ENCODE results near the gene PICK1.

- TF ChIP-seq POLR2AphosphoS5 (IDR thresholded peaks at IDR 0.05) = no peak
- no peak for TF ChIP-seq POLR2A (IDR thresholded peaks at IDR 0.05)
- TF ChIP-seq, protein P1, sequence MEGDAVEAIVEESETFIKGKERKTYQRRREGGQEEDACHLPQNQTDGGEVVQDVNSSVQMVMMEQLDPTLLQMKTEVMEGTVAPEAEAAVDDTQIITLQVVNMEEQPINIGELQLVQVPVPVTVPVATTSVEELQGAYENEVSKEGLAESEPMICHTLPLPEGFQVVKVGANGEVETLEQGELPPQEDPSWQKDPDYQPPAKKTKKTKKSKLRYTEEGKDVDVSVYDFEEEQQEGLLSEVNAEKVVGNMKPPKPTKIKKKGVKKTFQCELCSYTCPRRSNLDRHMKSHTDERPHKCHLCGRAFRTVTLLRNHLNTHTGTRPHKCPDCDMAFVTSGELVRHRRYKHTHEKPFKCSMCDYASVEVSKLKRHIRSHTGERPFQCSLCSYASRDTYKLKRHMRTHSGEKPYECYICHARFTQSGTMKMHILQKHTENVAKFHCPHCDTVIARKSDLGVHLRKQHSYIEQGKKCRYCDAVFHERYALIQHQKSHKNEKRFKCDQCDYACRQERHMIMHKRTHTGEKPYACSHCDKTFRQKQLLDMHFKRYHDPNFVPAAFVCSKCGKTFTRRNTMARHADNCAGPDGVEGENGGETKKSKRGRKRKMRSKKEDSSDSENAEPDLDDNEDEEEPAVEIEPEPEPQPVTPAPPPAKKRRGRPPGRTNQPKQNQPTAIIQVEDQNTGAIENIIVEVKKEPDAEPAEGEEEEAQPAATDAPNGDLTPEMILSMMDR (IDR thresholded peaks at IDR 0.05) = no peak
Measured at GRCh38 chr22:38023045-38023444, 34.2 kb upstream of the PICK1 start.
